H9 (cell line): ENCODE results near the gene RABGAP1L. TPM values are rescaled to one million over a fixed set of nuclear protein-coding genes. Genes with fewer than 3 reads are reported as not detected.

ENCODE experiments used
- DNase-seq: peaks from one replicate; pipeline ENCODE4 v3.0.0-alpha.2; 2017
- H2AFZ ChIP-seq: one replicate; pipeline ENCODE4 v1.6.1; 2013; ENCODE audit warnings: mild to moderate bottlenecking, low read length, control low read depth, moderate library complexity
- H2AK5ac ChIP-seq: 2 replicates; pipeline ENCODE4 v1.6.1; 2013; ENCODE audit warnings: low read length, control low read depth, mixed read lengths; ENCODE audit not compliant: insufficient read length
- H2BK120ac ChIP-seq: one replicate; pipeline ENCODE4 v1.6.1; 2013; ENCODE audit warnings: low read depth, mild to moderate bottlenecking, low read length, control low read depth, inconsistent platforms; ENCODE audit not compliant: poor library complexity, severe bottlenecking
- H2BK12ac ChIP-seq: 2 replicates; pipeline ENCODE4 v1.6.1; 2013; ENCODE audit warnings: low read length, control low read depth, mixed read lengths, low read depth; ENCODE audit not compliant: insufficient read length
- H2BK15ac ChIP-seq: 2 replicates; pipeline ENCODE4 v1.6.1; 2013; ENCODE audit warnings: low read depth, low read length, control low read depth
- H2BK20ac ChIP-seq: one replicate; pipeline ENCODE4 v1.6.1; 2013; ENCODE audit warnings: low read depth, mild to moderate bottlenecking, low read length, control low read depth, inconsistent platforms; ENCODE audit not compliant: poor library complexity, severe bottlenecking
- H2BK5ac ChIP-seq: 2 replicates; pipeline ENCODE4 v1.6.1; 2013; ENCODE audit warnings: low read length, control low read depth, mixed read lengths; ENCODE audit not compliant: insufficient read length
- H3K14ac ChIP-seq: 2 replicates; pipeline ENCODE4 v1.6.1; 2013; ENCODE audit warnings: low read length, control low read depth; ENCODE audit not compliant: insufficient read depth
- H3K18ac ChIP-seq: 2 replicates; pipeline ENCODE4 v1.6.1; 2013; ENCODE audit warnings: low read depth, mild to moderate bottlenecking, mixed read lengths, low read length, control low read depth; ENCODE audit not compliant: insufficient read length
- H3K23ac ChIP-seq: 2 replicates; pipeline ENCODE4 v1.6.1; 2013; ENCODE audit warnings: low read length, control low read depth, mixed read lengths, low read depth; ENCODE audit not compliant: insufficient read length
- H3K23me2 ChIP-seq: 2 replicates; pipeline ENCODE4 v1.6.1; 2013; ENCODE audit warnings: low read depth, mild to moderate bottlenecking, mixed read lengths, low read length, control low read depth; ENCODE audit not compliant: insufficient read length, poor library complexity, severe bottlenecking
- H3K27ac ChIP-seq: 2 replicates; pipeline ENCODE4 v1.5.1; 2013; ENCODE audit warnings: low read length, control low read depth, mixed read lengths, low read depth; ENCODE audit not compliant: insufficient read length
- H3K27me3 ChIP-seq: 2 replicates; pipeline ENCODE4 v1.6.1; 2013; ENCODE audit warnings: low read length, control low read depth, inconsistent platforms; ENCODE audit not compliant: insufficient read depth
- H3K4ac ChIP-seq: 2 replicates; pipeline ENCODE4 v1.6.1; 2013; ENCODE audit warnings: low read depth, mild to moderate bottlenecking, control low read depth, inconsistent platforms, low read length, moderate library complexity
- H3K4me1 ChIP-seq: 2 replicates; pipeline ENCODE4 v1.6.1; 2013; ENCODE audit warnings: low read length, control low read depth, inconsistent platforms; ENCODE audit not compliant: insufficient read depth
- H3K4me2 ChIP-seq: 2 replicates; pipeline ENCODE4 v1.6.1; 2013; ENCODE audit warnings: low read length, control low read depth, mixed read lengths; ENCODE audit not compliant: insufficient read length, insufficient read depth
- H3K56ac ChIP-seq: 2 replicates; pipeline ENCODE4 v1.6.1; 2013; ENCODE audit warnings: low read depth, mild to moderate bottlenecking, mixed read lengths, low read length, control low read depth; ENCODE audit not compliant: insufficient read length
- H3K79me1 ChIP-seq: 2 replicates; pipeline ENCODE4 v1.6.1; 2013; ENCODE audit warnings: low read depth, mild to moderate bottlenecking, moderate library complexity, low read length, control low read depth, inconsistent platforms; ENCODE audit not compliant: insufficient read depth, poor library complexity, severe bottlenecking
- H3K79me2 ChIP-seq: 2 replicates; pipeline ENCODE4 v1.6.1; 2013; ENCODE audit warnings: low read length, control low read depth, inconsistent platforms; ENCODE audit not compliant: insufficient read depth
- H3K9ac ChIP-seq: 2 replicates; pipeline ENCODE4 v1.6.1; 2013; ENCODE audit warnings: low read length, control low read depth, mixed read lengths; ENCODE audit not compliant: insufficient read length; ENCODE audit errors: extremely low read depth
- H3K9me3 ChIP-seq: one replicate; pipeline ENCODE4 v1.6.1; 2013; ENCODE audit warnings: low read depth, low read length, inconsistent platforms; ENCODE audit not compliant: control insufficient read depth
- H3T11ph ChIP-seq: one replicate; pipeline ENCODE4 v1.6.1; 2013; ENCODE audit warnings: mild to moderate bottlenecking, low read length, control low read depth, inconsistent platforms
- H4K20me1 ChIP-seq: one replicate; pipeline ENCODE4 v1.6.1; 2013; ENCODE audit not compliant: control insufficient read depth, insufficient read length, insufficient read depth
- H4K5ac ChIP-seq: 2 replicates; pipeline ENCODE4 v1.6.1; 2013; ENCODE audit warnings: low read depth, mild to moderate bottlenecking, mixed read lengths, low read length, control low read depth; ENCODE audit not compliant: insufficient read length
- H4K8ac ChIP-seq: replicated peaks from 2 replicates; pipeline ENCODE4 v1.6.1; 2013; ENCODE audit warnings: low read length, control low read depth, mixed read lengths, low read depth; ENCODE audit not compliant: insufficient read length
- H4K91ac ChIP-seq: 2 replicates; pipeline ENCODE4 v1.6.1; 2013; ENCODE audit warnings: low read depth, mild to moderate bottlenecking, moderate library complexity, mixed read lengths, low read length, control low read depth; ENCODE audit not compliant: insufficient read length
- H3K27ac Mint-ChIP-seq, 3 experiments: 2 replicates in 2 of 3; 3 replicates in 1 of 3; pipeline ENCODE4 v1.8.0; 2020 to 2021; ENCODE audit warnings: mixed read lengths in 3 of 3, mild to moderate bottlenecking in 1 of 3, moderate library complexity in 1 of 3
- H3K27me3 Mint-ChIP-seq: 2 replicates; pipeline ENCODE4 v1.8.0; 2021; ENCODE audit warnings: low read depth, mild to moderate bottlenecking, moderate library complexity, mixed read lengths
- H3K36me3 Mint-ChIP-seq, 3 experiments: 2 replicates in 2 of 3; 3 replicates in 1 of 3; pipeline ENCODE4 v1.8.0; 2020 to 2021; ENCODE audit warnings: low read depth in 3 of 3, mixed read lengths in 3 of 3; ENCODE audit not compliant: insufficient read depth in 1 of 3
- H3K4me1 Mint-ChIP-seq, 2 experiments: 2 replicates each; pipeline ENCODE4 v1.8.0; 2020; ENCODE audit warnings: mixed read lengths in 2 of 2
- H3K4me3 Mint-ChIP-seq, 2 experiments: 2 replicates in 1 of 2; 3 replicates in 1 of 2; pipeline ENCODE4 v1.8.0; 2020 to 2021; ENCODE audit warnings: mild to moderate bottlenecking in 2 of 2, mixed read lengths in 2 of 2, moderate library complexity in 1 of 2
- H3K9me3 Mint-ChIP-seq, 2 experiments: 2 replicates in 1 of 2; 3 replicates in 1 of 2; pipeline ENCODE4 v1.8.0; 2020; ENCODE audit warnings: mild to moderate bottlenecking in 2 of 2, mixed read lengths in 2 of 2, moderate library complexity in 1 of 2
- CTCF ChIP-seq: fragments of 200-600 bp; sonication (generic); conservative IDR thresholded peaks from 3 replicates; pipeline ENCODE4 v1.8.0; 2021; ENCODE audit warnings: antibody characterized with exemption, mild to moderate bottlenecking
- WGBS: extraction: QIAGEN DNeasy Blood & Tissue Kit; methylation state at CpG from one replicate; pipeline ENCODE4 v1.1.7; 2013; ENCODE audit warnings: missing lambda C conversion rate, low lambda C conversion rate, mixed read lengths; ENCODE audit not compliant: insufficient read length; ENCODE audit errors: extremely low coverage; 5-methylcytosine and 5-hydroxymethylcytosine counted together
- total RNA-seq: library from RNA; stranded (reverse); gene quantifications from 2 replicates; pipeline ENCODE4 v1.2.1, GENCODE V29; 2021

The RABGAP1L gene
- total RNA-seq, 1 experiment from 2014 or later: 147 TPM

GRCh38 chr1:174766727-174767126 is 607.4 kb downstream of the RABGAP1L start:
- TF ChIP-seq CTCF: no peak

More at GRCh38 chr1:174766727-174767126, 607.4 kb downstream of the RABGAP1L start:
- no peak overlapping the region for H3K14ac ChIP-seq
- no peak overlapping the region for H2BK12ac ChIP-seq
- no peak overlapping the region for H3K23ac ChIP-seq
- H2BK20ac ChIP-seq: no peak overlapping the region
- no peak overlapping the region for H3K9ac ChIP-seq
- WGBS: no CpG with 5 or more reads among the region's 2 CpGs
- H3K4me1 Mint-ChIP-seq: peaks cover 24 to 25% of the 10 kb centered on the region in 2 experiments
- no peak overlapping the region for H2AFZ ChIP-seq
- no peaks in the 10 kb centered on the region for H3K27me3 ChIP-seq
- no peak overlapping the region for H3K56ac ChIP-seq
- H2BK15ac ChIP-seq: no peak overlapping the region
- H3K4me2 ChIP-seq: no peak overlapping the region
- H3K27ac ChIP-seq: no peak overlapping the region
- H3K18ac ChIP-seq: no peak overlapping the region
- H3K27ac Mint-ChIP-seq: no peak overlapping the region
- H2AK5ac ChIP-seq: no peak overlapping the region
- no peaks in the 10 kb centered on the region; a peak in 1 of 7 replicates for H3K36me3 Mint-ChIP-seq
- no peaks in the 10 kb centered on the region; the same call in 1 of the 2 replicates for H3K4me1 ChIP-seq
- no peak overlapping the region for H4K8ac ChIP-seq
- no peaks in the 10 kb centered on the region for H3K79me2 ChIP-seq
- H2BK120ac ChIP-seq: no peak overlapping the region
- peaks cover 0 to 2% of the 10 kb centered on the region in 2 experiments; a peak in 1 of 5 replicates for H3K9me3 Mint-ChIP-seq
- no peak overlapping the region for H4K5ac ChIP-seq
- no peak overlapping the region for H3K4ac ChIP-seq
- H4K20me1 ChIP-seq: no peaks in the 10 kb centered on the region
- DNase-seq: no peak
- H3T11ph ChIP-seq: no peak overlapping the region
- no peak overlapping the region for H2BK5ac ChIP-seq
- no peaks in the 10 kb centered on the region; the same call in 1 of the 2 replicates for H3K27me3 Mint-ChIP-seq
- H3K23me2 ChIP-seq: no peaks in the 10 kb centered on the region
- H3K4me3 Mint-ChIP-seq: no peak overlapping the region
- no peaks in the 10 kb centered on the region for H3K9me3 ChIP-seq
- H4K91ac ChIP-seq: no peak overlapping the region
- H3K79me1 ChIP-seq: no peaks in the 10 kb centered on the region
